CD4-positive, alpha-beta T cell treated with Interleukin-1 beta for 1 hour (primary cell): ENCODE data around the gene PEAR1.

Source experiments
- DNase-seq, 2 donors: peaks; one replicate each; pipeline ENCODE4 v3.0.0-alpha.2; 2020 to 2022

PEAR1 gene

DNA sequence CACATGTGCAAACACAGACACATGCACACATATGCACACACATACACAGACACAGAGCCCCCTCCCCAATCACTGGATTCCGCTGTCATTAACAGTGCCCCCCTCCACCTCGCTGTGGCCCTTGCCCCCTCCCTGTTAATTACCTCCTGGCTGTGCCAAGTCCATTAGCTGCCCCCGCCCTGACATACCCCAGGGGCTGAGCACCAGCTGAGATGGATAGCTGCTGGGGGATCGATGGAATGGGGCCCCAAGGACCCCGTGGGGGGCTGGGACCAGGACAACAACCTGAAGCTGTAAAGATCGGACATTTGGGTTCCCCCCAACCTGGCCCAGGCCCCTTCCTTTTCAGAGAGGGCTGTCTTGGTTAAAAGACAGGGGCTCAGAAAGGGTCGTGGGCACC, 9.6 kb upstream of the PEAR1 start:
- no peak for DNase-seq

- DNase-seq: no peak
These were observed 8.8 kb upstream of the PEAR1 start for GRCh38 chr1:156884560-156885184.

GRCh38 chr1:156885314-156885713, 8.2 kb upstream of the PEAR1 start:
- no peak for DNase-seq

DNA sequence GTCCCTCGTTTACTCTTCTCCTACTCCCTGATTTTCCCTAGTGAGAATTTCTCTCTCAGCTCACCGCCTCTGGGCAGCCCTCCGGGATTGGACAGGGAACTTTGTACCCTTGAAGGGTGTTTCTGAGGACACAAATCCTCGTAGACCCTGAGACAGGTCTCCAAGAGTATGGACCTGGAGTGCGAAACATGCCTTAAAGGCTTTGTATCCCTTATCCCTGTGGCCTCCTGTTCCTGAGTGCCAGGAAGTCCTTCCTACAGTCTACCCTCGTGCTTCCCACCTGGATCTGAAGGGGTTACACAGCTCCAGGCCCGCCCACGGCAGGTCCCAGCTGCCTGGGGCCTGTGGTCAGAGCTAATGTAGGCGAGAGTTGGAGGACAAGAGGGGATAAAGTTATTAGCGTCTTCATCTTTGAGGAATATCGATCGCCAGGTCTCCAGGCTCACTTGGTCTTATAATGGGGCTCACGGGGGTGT, 7.6 kb upstream of the PEAR1 start:
- DNase-seq: no peak

GRCh38 chr1:156886583-156887281, 6.8 kb upstream of the PEAR1 start:
- no peak for DNase-seq

GRCh38 chr1:156887317-156887716, 6.2 kb upstream of the PEAR1 start:
- DNase-seq: no peak

- DNase-seq: no peak
These were observed 5.8 kb upstream of the PEAR1 start for GRCh38 chr1:156887734-156888133.

DNA sequence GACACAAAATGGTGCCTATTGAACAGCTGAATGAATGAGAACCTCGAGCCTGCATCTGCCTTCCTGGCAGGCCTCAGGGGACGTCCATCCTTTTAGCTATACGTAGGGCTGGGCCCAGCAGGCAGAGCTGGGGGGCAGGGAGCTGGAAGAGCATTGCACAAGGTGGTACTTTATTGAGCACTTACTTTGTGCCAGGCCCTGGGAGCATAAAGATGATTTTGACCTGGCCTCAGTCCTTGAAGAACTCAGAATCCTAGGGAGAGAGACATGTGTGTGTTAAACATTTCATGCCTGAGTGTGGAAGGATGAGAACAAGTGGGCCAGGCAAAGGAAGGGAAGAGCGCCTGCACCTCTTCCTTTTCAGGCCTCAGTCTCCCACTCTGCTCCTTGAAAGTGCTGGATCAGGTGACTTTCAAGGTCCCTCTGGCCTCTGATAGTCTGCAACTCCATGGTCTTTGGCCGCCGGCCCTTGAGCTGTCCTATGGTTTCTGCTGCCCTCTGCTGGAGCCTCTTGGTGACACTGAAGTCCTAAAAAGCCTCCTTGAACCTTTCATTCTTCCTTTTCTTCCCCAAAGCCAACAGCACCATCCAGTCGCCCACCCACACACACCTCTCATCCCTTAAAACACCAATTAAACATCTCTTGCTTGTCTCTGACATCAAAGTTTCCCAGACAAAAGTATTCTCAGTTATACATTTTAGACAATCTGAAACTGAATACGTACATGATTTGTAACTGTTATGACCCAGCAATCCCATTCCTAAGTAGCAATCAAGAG, 3.5 kb upstream of the PEAR1 start:
- DNase-seq: peak; percentile 50 to 57

GRCh38 chr1:156892190-156893047, 1.1 kb upstream of the PEAR1 start:
- DNase-seq: peak; percentile 85

- no peak for DNase-seq
These were observed 483 bp downstream of the PEAR1 start for GRCh38 chr1:156894001-156894400.

DNA sequence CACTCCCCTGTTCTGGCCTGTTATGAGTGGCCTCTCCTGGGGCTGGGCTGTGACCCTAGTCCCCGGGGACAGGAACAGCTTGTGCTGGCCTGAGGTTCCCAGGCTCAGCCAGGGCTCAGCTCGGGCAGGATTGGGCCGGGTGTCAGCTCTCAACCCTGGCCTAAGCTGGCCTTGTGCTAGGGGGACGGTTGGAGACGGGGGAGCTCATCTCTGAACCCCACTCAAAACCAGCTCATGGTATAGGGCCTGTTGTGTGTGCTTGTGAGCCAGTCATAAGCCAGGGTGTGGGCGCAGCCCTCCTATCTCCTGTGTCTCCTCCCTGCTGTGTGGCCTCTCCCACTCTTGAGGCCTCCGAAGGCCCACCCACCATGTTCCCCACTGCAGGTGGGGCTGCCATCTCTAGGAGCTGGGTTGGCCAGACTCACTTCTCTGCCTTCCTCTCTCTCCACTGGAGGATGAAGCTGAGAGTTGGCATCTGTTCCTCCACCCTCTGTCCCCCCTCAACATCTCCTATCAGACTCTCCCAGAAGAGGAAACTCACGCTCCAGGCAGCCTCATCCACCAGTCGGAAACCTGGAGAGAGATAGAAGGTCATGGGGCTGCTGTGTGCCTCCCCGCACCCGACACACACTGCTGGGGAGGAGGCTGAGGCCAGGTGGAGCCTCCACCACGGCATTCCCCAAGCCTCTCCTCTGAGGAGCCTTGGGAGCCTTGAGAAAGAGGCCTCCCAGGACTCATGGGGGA, 1.4 kb downstream of the PEAR1 start:
- no peak for DNase-seq

- DNase-seq: no peak
These were observed 1.9 kb downstream of the PEAR1 start for GRCh38 chr1:156895455-156895812.

DNA sequence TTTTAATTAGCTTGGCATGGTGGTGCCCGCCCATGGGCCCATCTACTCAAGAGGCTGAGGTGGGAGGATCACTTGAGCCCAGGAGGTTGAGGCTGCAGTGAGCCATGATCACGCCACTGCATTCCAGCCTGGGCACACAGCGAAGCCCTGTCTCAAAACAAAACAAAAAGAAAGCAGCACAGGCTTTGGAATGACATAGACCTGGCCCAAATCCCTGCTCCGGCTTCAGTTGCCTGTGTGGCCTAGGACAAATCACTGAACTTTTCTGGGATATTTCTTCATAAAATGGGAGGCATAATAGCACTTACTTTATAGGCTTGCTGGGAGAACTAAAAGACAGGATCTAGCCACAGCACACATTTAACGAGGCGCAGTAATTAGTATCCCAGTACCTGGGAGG, 2.4 kb downstream of the PEAR1 start:
- no peak for DNase-seq

DNA sequence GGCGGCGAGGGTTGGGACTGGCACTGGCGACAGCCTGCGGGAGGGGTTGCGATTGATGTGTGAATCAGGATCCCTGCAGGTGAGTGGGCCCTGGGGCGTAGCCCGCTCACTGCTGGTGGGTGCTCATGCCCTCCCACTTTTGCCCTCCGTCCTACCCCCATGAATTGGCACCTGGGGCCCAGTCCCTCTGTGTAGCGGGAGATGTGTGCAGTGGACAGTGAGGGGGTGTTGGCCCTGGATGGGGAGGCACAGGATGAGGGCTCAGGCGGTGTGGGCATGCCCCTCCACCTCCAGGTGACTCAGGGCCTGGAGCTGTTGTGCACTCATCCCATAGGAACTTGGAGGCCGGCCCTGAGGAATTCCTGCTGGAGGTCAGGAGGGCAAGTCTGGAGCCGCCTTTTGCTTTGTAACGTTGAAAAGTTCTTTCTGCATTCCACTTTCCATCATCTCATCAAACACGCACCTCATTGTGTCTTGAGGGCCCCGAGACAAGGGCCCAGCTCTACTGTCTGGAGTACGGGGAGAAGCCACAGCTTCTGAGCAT, 3.0 kb downstream of the PEAR1 start:
- no peak for DNase-seq

DNA sequence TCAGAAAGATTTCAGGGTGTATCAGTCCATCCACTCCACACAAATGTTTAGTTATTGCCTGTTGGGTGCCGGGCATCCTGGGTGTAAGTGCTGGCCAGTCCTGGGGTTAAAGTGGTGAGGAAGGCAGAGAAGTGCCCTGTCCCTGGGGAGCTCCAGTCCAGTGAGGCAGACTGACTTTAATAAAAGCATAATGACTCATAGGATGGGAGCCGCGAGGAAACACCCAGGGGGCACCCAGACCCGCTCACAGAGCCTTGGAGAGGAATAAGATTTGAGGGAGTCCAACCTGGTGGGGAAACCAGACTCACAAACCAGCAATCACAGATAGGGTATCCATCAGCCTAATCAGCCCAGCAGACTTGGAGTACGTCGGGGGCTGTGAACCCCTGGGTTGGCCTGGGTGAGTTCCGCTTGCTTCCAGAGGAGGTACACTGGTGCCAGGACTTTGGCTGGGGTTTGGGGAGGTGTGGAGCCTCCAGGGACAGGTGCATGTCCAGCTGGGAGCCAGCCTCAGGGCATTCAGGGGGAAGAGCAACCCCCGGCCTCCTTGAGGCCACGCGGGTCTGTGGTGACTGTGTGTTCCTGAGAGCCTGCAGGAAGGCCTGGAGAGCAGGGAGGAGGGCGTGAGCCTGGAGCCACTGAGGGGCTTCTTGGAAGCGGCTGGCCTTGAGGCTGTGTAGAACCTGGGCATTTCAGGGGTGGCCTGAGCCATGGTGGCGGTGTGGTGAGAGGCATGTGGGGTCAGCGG, 3.7 kb downstream of the PEAR1 start:
- DNase-seq: no peak

GRCh38 chr1:156898161-156898566, 4.6 kb downstream of the PEAR1 start:
- DNase-seq: no peak

DNA sequence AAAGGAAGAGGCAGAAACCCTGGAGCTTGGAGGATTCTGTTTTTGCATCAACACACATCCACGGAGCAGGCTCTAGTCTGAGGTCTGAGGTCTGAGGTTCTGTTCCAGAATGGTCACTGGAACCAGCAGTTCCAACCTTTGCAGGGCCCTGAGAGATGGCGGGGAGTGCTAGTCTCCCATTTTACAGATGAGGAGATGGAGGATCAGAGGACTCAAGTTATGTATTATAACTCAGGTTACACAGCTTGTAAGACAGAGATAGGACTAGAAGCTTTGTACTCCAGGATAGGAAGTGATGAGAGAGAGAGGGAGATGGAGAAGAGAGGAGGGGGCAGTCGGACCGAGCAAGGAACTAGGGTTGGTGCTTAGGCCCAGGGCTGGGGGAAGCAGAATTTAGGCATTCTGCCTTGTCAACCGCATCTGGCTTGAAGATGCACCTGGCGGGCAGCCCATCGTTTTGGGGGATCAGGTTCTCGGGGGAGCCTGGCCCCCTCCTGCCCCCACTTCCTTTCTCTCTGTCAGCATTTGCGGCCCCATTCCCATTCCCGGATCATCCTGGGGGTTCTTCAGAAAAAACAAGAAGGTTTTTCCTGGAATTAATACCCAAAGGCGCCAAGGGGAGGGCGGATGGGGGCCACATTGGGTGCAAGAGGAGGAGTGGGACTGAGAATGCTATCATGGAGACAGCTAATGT, 5.6 kb downstream of the PEAR1 start:
- no peak for DNase-seq

GRCh38 chr1:156899956-156900718, 6.6 kb downstream of the PEAR1 start:
- no peak for DNase-seq

DNA sequence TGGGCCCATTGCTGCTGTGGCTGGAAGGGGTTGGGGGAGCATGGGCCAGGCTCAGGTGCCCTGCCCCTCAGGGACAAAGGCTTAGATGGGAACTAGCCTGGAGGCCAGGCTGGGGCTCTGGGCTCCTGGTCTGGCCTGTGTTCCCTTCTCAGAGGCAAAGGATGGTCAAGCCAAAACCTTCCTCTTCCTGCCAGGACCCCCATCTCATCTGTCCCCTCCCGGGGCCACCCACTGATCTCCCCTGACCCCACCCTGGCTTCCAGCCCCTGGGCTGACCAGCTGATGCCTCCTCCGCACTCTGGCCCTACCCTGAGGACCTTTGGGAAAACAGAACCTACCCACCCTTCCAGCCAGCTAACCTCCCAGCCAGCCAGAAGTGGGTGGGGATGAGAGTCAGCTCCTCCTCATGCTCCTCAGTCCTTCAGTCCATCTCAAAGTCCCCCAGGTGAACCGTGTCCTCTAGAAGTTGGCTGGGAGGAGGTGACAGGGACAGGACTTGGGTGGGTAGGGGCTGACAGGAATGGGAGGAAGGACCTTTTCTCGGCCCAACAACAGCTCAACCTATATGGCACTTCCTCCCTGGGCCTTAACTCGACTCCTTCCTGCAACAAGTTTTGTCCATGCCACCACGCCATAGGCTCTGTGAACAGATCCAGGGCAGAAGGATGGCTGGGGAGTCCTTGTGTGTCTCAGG, 7.5 kb downstream of the PEAR1 start:
- no peak for DNase-seq
